ENCODE data around the gene PPP1R13B. TPM values are rescaled to one million over a fixed set of nuclear protein-coding genes. Genes with fewer than 3 reads are reported as not detected.

The PPP1R13B gene
- total RNA-seq, 1 donor from 2014 or later: 2.5 TPM

- no peak overlapping the region for H3K4me3 Mint-ChIP-seq
- H3K9me3 Mint-ChIP-seq: no peaks in the 10 kb centered on the region
- H3K27me3 ChIP-seq: peaks cover 13% of the 10 kb centered on the region
- H3K9ac ChIP-seq: no peak overlapping the region
- no peaks in the 10 kb centered on the region for H3K9me3 ChIP-seq (ENCODE audit: low read depth)
- no peaks in the 10 kb centered on the region for H3K79me2 ChIP-seq (ENCODE audit: low read depth)
- no peak overlapping the region for H3K4me2 ChIP-seq
- H3K27ac ChIP-seq: no peak overlapping the region
- peaks cover 6% of the 10 kb centered on the region for H3K4me1 ChIP-seq
- H3K36me3 Mint-ChIP-seq: no peaks in the 10 kb centered on the region
- no peaks in the 10 kb centered on the region for H3K36me3 ChIP-seq
- H3K27me3 Mint-ChIP-seq (ENCODE audit: insufficient read depth, low read depth): peaks cover 2% of the 10 kb centered on the region
- TF ChIP-seq EZH2 (IDR thresholded peaks at IDR 0.05): no peak
- TF ChIP-seq EZH2phosphoT487 (IDR thresholded peaks at IDR 0.05): no peak
- TF ChIP-seq CTCF (IDR thresholded peaks at IDR 0.05): no peak
- H3K4me3 ChIP-seq: no peak overlapping the region
- H3K4me1 Mint-ChIP-seq: peaks cover 28% of the 10 kb centered on the region
- no peaks in the 10 kb centered on the region for H3F3A ChIP-seq (ENCODE audit: low read depth)
- no peaks in the 10 kb centered on the region for H4K20me1 ChIP-seq (ENCODE audit: low read depth)
- DNase-seq (ENCODE audit: low spot score): no peak
- no peak overlapping the region for H3K27ac Mint-ChIP-seq
- no peak overlapping the region for H2AFZ ChIP-seq (replicated peaks)
Measured at GRCh38 chr14:103885509-103885932, 38.1 kb upstream of the PPP1R13B start.

GRCh38 chr14:103884854-103885253 is 37.5 kb upstream of the PPP1R13B start:
- Histone ChIP-seq H3K4me1 (peaks cover 12% of the 10 kb centered on the region), H3K9me3 (ENCODE audit: low read depth) (no peaks in the 10 kb centered on the region), H3K36me3 (no peaks in the 10 kb centered on the region), H3K4me3 (no peak overlapping the region), H3F3A (ENCODE audit: low read depth) (no peaks in the 10 kb centered on the region), H4K20me1 (ENCODE audit: low read depth) (no peaks in the 10 kb centered on the region), H3K9ac (no peak overlapping the region), H3K4me2 (no peak overlapping the region), H3K27ac (no peak overlapping the region), H2AFZ (replicated peaks) (no peak overlapping the region), H3K79me2 (ENCODE audit: low read depth) (no peaks in the 10 kb centered on the region), H3K27me3 (peaks cover 13% of the 10 kb centered on the region)
- peaks cover 32% of the 10 kb centered on the region for H3K4me1 Mint-ChIP-seq
- H3K4me3 Mint-ChIP-seq: no peak overlapping the region
- H3K36me3 Mint-ChIP-seq: no peaks in the 10 kb centered on the region
- no peak for DNase-seq (ENCODE audit: low spot score)
- no peaks in the 10 kb centered on the region for H3K9me3 Mint-ChIP-seq
- H3K27me3 Mint-ChIP-seq (ENCODE audit: insufficient read depth, low read depth): peaks cover 2% of the 10 kb centered on the region
- no peak overlapping the region for H3K27ac Mint-ChIP-seq
- TF ChIP-seq EZH2 (IDR thresholded peaks at IDR 0.05) (no peak), CTCF (IDR thresholded peaks at IDR 0.05) (no peak), EZH2phosphoT487 (IDR thresholded peaks at IDR 0.05) (no peak)

GRCh38 chr14:103883263-103883523 is 35.8 kb upstream of the PPP1R13B start:
- peaks cover 7% of the 10 kb centered on the region for H3F3A ChIP-seq (ENCODE audit: low read depth)
- TF ChIP-seq EZH2 (IDR thresholded peaks at IDR 0.05) (no peak), EZH2phosphoT487 (IDR thresholded peaks at IDR 0.05) (no peak), CTCF (IDR thresholded peaks at IDR 0.05) (no peak)

More at GRCh38 chr14:103883263-103883523, 35.8 kb upstream of the PPP1R13B start:
- Mint-ChIP-seq H3K4me3 (no peak overlapping the region), H3K4me1 (peaks cover 39% of the 10 kb centered on the region), H3K27me3 (ENCODE audit: insufficient read depth, low read depth) (peaks cover 2% of the 10 kb centered on the region), H3K36me3 (no peaks in the 10 kb centered on the region), H3K9me3 (no peaks in the 10 kb centered on the region), H3K27ac (no peak overlapping the region)
- no peak overlapping the region for H3K4me3 ChIP-seq
- no peaks in the 10 kb centered on the region for H3K9me3 ChIP-seq (ENCODE audit: low read depth)
- H2AFZ ChIP-seq (replicated peaks): no peak overlapping the region
- H3K36me3 ChIP-seq: no peaks in the 10 kb centered on the region
- no peak overlapping the region for H3K4me2 ChIP-seq
- no peak overlapping the region for H3K9ac ChIP-seq
- H4K20me1 ChIP-seq (ENCODE audit: low read depth): no peaks in the 10 kb centered on the region
- H3K27ac ChIP-seq: no peak overlapping the region
- DNase-seq (ENCODE audit: low spot score): no peak
- no peaks in the 10 kb centered on the region for H3K79me2 ChIP-seq (ENCODE audit: low read depth)
- peaks cover 14% of the 10 kb centered on the region for H3K4me1 ChIP-seq
- H3K27me3 ChIP-seq: peaks cover 13% of the 10 kb centered on the region
